ENCODE measurements around the gene SORCS2.

DNA sequence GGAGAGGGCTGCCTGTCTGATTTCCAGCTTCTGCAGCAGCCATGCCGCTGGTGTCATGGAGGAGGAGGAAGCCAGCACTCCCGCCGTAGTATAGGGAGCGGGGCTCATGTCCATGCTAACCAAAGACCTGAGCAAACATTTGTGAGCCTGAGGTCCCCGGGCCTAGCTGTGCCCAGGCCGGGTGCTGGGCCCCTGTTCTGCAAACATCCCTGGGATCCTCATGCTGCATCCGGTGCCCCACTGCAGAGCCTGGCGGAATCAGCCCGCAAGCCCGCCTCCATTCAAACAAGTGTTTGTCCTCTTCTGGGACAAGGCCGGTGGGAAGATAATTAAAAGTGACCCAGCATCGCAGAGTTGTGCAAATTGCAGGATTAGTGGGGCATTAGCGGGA lies 106.3 kb downstream of the SORCS2 start:
- TF ChIP-seq, protein P1, sequence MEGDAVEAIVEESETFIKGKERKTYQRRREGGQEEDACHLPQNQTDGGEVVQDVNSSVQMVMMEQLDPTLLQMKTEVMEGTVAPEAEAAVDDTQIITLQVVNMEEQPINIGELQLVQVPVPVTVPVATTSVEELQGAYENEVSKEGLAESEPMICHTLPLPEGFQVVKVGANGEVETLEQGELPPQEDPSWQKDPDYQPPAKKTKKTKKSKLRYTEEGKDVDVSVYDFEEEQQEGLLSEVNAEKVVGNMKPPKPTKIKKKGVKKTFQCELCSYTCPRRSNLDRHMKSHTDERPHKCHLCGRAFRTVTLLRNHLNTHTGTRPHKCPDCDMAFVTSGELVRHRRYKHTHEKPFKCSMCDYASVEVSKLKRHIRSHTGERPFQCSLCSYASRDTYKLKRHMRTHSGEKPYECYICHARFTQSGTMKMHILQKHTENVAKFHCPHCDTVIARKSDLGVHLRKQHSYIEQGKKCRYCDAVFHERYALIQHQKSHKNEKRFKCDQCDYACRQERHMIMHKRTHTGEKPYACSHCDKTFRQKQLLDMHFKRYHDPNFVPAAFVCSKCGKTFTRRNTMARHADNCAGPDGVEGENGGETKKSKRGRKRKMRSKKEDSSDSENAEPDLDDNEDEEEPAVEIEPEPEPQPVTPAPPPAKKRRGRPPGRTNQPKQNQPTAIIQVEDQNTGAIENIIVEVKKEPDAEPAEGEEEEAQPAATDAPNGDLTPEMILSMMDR (IDR thresholded peaks at IDR 0.05): no peak
- TF ChIP-seq POLR2A (IDR thresholded peaks at IDR 0.05): no peak
